HFFc6 (cell line): Measurements from ENCODE around the gene ABHD16B. TPM values are rescaled to one million over a fixed set of nuclear protein-coding genes. Genes with fewer than 3 reads are reported as not detected.
A peak's percentile ranks its signal among the peaks of the same experiment; 100 is the strongest.

Experiments
- DNase-seq: peaks from one replicate; pipeline ENCODE4 v3.0.0-alpha.2; 2018
- H3K27ac Mint-ChIP-seq: 2 replicates; pipeline ENCODE4 v1.8.0; 2020; ENCODE audit warnings: mild to moderate bottlenecking, mixed read lengths
- H3K27me3 Mint-ChIP-seq: 2 replicates; pipeline ENCODE4 v1.8.0; 2021; ENCODE audit warnings: mild to moderate bottlenecking, moderate library complexity, mixed read lengths; ENCODE audit not compliant: insufficient read depth
- H3K36me3 Mint-ChIP-seq: 2 replicates; pipeline ENCODE4 v1.8.0; 2021; ENCODE audit warnings: low read depth, mixed read lengths
- H3K4me1 Mint-ChIP-seq: 2 replicates; pipeline ENCODE4 v1.8.0; 2020; ENCODE audit warnings: low read depth, mixed read lengths
- H3K4me3 Mint-ChIP-seq: 2 replicates; pipeline ENCODE4 v1.8.0; 2020; ENCODE audit warnings: mild to moderate bottlenecking, moderate library complexity, mixed read lengths
- H3K9me3 Mint-ChIP-seq: 2 replicates; pipeline ENCODE4 v1.8.0; 2020; ENCODE audit warnings: mild to moderate bottlenecking, mixed read lengths
- CTCF ChIP-seq: fragments of 200-600 bp; sonication (generic); IDR thresholded peaks from 2 replicates; pipeline ENCODE4 v1.5.0; 2021; ENCODE audit warnings: antibody characterized with exemption, mild to moderate bottlenecking
- total RNA-seq, 6 experiments: library from RNA; stranded (reverse); fragmentation: NEBNext Ultra II Directional; extraction: Animal tissue kit (Norgen Biotek cat#: 25700); gene quantifications; 2 replicates in 1 of 6; 3 replicates in 5 of 6; pipeline ENCODE4 v1.2.3, GENCODE V29; 2021

Gene ABHD16B
- total RNA-seq, 6 experiments from 2014 or later, result not detected

GRCh38 chr20:63854766-63855362 is 6.4 kb upstream of the ABHD16B start:
- Mint-ChIP-seq H3K27me3 (peaks cover 14% of the 10 kb centered on the region), H3K9me3 (no peaks in the 10 kb centered on the region), H3K4me3 (no peak overlapping the region), H3K36me3 (no peaks in the 10 kb centered on the region), H3K4me1 (peaks cover 12% of the 10 kb centered on the region), H3K27ac (no peak overlapping the region)
- no peak for TF ChIP-seq CTCF
- no peak for DNase-seq

DNA sequence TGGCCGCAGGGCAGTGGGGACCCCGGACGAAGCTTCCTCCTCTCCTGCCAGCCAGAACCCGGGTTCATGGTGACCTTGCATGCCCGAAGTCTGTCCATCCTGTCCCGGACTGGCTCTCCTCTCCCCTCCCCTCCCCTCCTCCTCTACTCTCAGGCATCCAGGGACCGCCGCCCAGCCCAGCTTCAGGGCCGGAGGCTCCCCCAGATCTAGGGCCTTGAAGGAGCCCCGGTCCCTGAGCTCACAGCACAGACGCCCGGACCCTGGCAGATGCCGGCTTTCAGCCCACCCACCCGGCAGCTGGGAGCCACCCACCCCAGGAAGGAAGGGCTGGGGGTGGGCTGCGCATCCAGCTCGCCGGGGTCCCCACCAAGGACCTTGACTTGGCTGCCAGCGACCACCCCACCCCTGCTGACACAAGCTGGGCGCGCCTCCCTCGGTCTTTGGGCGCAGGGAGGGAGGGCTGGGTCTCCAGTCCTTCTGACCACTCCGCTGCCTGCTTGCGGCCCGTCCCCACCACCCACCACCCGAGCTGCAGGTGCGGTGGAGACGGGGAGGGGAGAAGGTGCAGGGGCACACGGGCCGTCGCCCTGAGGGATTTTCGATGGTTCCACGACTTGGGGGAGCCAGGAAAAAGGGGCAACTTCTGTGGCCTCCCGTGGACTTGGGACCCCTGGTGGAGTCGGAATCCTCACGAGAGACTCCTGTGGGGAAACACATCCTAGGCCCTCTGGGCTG is 5.8 kb upstream of the ABHD16B start:
- H3K36me3 Mint-ChIP-seq, result peaks cover 2% of the 10 kb centered on the region; the same call in 1 of the 2 replicates
- peaks cover 12% of the 10 kb centered on the region for H3K4me1 Mint-ChIP-seq
- no peak for TF ChIP-seq CTCF
- no peak overlapping the region for H3K4me3 Mint-ChIP-seq
- H3K9me3 Mint-ChIP-seq, result no peaks in the 10 kb centered on the region
- peaks cover 12% of the 10 kb centered on the region; the same call in 1 of the 2 replicates for H3K27me3 Mint-ChIP-seq
- DNase-seq, result no peak
- no peak overlapping the region for H3K27ac Mint-ChIP-seq

GRCh38 chr20:63856098-63856511 is 5.2 kb upstream of the ABHD16B start:
- no peak for TF ChIP-seq CTCF
- H3K27ac Mint-ChIP-seq, result no peak overlapping the region
- H3K4me3 Mint-ChIP-seq, result no peak overlapping the region
- peaks cover 12% of the 10 kb centered on the region for H3K4me1 Mint-ChIP-seq
- DNase-seq, result no peak
- H3K27me3 Mint-ChIP-seq, result peaks cover 12% of the 10 kb centered on the region; the same call in 1 of the 2 replicates
- H3K36me3 Mint-ChIP-seq, result peaks cover 5% of the 10 kb centered on the region; the same call in 1 of the 2 replicates
- H3K9me3 Mint-ChIP-seq, result no peaks in the 10 kb centered on the region

GRCh38 chr20:63857764-63858392 is 3.4 kb upstream of the ABHD16B start:
- peaks cover 8% of the 10 kb centered on the region; the same call in 1 of the 2 replicates for H3K27me3 Mint-ChIP-seq
- TF ChIP-seq CTCF, result no peak
- DNase-seq, result no peak
- H3K27ac Mint-ChIP-seq, result no peak overlapping the region
- H3K36me3 Mint-ChIP-seq, result peaks cover 5% of the 10 kb centered on the region; the same call in 1 of the 2 replicates
- peaks cover 12% of the 10 kb centered on the region for H3K4me1 Mint-ChIP-seq
- no peak overlapping the region for H3K4me3 Mint-ChIP-seq
- no peaks in the 10 kb centered on the region for H3K9me3 Mint-ChIP-seq

DNA sequence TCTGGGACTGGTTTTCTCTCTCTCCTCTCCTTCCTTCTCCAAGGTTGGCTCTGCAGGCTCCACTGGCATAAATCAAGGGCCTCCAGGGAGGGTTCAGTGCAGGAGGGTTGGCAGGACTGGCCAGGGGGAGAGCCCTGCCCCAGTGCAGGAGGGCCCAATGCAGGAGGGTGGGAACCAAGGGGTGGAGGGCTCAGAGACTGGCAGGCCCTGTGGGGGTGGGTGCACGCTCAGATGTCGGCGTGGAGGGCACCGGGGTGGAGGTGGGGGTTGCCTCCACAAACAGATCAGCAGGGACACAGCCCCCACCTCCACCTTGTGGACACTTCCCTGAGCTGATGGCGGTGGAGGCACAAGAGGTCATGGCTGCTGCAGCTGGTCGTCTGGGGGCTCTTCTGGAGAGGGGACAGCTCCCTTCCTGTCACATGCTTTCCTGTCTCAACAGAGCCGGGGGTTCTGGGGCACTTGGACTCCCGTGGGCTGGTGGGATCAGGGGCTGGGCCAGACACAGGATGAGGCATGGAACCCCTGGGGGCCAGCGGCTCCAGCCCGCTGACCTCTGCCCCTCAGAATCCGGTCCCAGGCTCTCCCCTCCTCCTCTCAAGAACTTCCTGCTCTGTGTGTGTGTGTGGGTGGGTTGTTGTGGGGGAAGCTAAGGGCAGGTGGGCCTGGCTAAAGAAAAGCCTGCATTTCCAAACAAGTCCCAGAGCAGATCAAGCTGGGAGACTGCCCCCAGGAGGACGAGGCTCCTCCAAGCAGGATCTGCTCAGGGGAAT is 2.7 kb upstream of the ABHD16B start:
- peak; percentile 47; the same call in 1 of the 2 replicates for TF ChIP-seq CTCF
- no peak overlapping the region for H3K27ac Mint-ChIP-seq

More for the DNA sequence above, 2.7 kb upstream of the ABHD16B start:
- Mint-ChIP-seq H3K4me3 (no peak overlapping the region), H3K9me3 (no peaks in the 10 kb centered on the region), H3K27me3 (peaks cover 8% of the 10 kb centered on the region; the same call in 1 of the 2 replicates), H3K36me3 (peaks cover 7% of the 10 kb centered on the region), H3K4me1 (peaks cover 19% of the 10 kb centered on the region)
- DNase-seq, result peak; percentile 25
